GM12892 (cell line): Measurements from ENCODE around the gene HNRNPD.
"Not testable (repeated sequence)": the region's sequence is repeated elsewhere in the genome, so short reads cannot be mapped to it uniquely, and the experiment has no call there.

Source experiments
- POLR2A ChIP-seq: IDR thresholded peaks from 2 replicates; pipeline ENCODE4 v1.6.1; 2011; ENCODE audit warnings: low read depth, low read length, control low read depth
- POLR2AphosphoS5 ChIP-seq: IDR thresholded peaks from 2 replicates; pipeline ENCODE4 v1.6.1; 2011; ENCODE audit warnings: low read depth, low read length, control low read depth
- TAF1 ChIP-seq: IDR thresholded peaks from 2 replicates; pipeline ENCODE4 v1.6.1; 2011; ENCODE audit warnings: low read depth, mild to moderate bottlenecking, control low read depth, low read length, borderline replicate concordance

GRCh38 chr4:82303063-82303462 lies 70.7 kb downstream of the HNRNPD start:
- not testable (repeated sequence) for TF ChIP-seq POLR2A, TAF1, POLR2AphosphoS5
